ENCODE data around the gene ACSBG1.

ACSBG1 gene

DNA sequence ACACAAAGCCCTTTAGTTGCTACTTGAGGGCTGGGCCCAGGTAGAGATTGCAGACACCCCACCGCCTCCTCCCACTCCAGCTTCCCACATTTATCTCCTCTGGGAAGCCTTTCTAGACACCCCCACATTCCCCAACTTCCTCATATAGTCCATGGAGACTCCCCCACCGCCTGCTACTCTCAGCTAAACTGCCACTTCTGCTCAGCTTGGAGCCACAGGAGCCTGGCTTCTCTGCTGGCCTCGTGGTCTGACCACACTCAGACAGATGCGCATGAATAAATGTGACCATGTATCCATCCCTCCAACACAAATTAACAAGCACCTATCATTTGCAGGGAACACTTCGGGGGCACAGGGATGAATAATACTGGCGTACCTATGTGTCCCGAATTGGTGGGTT, 10.5 kb upstream of the ACSBG1 start:
- TF ChIP-seq, protein P1, sequence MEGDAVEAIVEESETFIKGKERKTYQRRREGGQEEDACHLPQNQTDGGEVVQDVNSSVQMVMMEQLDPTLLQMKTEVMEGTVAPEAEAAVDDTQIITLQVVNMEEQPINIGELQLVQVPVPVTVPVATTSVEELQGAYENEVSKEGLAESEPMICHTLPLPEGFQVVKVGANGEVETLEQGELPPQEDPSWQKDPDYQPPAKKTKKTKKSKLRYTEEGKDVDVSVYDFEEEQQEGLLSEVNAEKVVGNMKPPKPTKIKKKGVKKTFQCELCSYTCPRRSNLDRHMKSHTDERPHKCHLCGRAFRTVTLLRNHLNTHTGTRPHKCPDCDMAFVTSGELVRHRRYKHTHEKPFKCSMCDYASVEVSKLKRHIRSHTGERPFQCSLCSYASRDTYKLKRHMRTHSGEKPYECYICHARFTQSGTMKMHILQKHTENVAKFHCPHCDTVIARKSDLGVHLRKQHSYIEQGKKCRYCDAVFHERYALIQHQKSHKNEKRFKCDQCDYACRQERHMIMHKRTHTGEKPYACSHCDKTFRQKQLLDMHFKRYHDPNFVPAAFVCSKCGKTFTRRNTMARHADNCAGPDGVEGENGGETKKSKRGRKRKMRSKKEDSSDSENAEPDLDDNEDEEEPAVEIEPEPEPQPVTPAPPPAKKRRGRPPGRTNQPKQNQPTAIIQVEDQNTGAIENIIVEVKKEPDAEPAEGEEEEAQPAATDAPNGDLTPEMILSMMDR (IDR thresholded peaks at IDR 0.05; ENCODE audit: control insufficient read depth, insufficient read depth, low read depth, low read length, missing control alignments): no peak
- DNase-seq (ENCODE audit: low read depth): no peak
- H3K4me3 ChIP-seq (ENCODE audit: control insufficient read depth, low read depth, low read length): no peak overlapping the region

DNA sequence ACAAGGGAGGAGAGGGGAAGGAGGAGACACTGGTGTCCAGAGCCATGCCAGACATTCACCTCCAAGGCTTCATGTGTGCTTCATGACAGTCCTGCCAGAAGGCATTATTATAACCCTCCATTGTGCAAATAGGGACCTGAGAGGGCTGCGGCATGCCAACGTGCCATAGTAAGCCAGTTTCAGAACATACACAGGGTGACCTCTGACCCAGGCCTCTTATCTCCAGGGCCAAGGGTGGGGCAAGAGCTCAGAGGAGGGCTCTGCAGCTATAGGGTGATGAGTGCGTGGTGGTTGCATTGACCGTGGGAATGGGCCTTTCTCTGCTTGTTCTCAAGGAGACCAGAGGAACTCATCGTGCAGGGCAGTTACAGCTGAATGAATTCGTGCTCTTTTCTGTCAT, 9.7 kb upstream of the ACSBG1 start:
- TF ChIP-seq, protein P1 (IDR thresholded peaks at IDR 0.05; ENCODE audit: control insufficient read depth, insufficient read depth, low read depth, low read length, missing control alignments): no peak

DNA sequence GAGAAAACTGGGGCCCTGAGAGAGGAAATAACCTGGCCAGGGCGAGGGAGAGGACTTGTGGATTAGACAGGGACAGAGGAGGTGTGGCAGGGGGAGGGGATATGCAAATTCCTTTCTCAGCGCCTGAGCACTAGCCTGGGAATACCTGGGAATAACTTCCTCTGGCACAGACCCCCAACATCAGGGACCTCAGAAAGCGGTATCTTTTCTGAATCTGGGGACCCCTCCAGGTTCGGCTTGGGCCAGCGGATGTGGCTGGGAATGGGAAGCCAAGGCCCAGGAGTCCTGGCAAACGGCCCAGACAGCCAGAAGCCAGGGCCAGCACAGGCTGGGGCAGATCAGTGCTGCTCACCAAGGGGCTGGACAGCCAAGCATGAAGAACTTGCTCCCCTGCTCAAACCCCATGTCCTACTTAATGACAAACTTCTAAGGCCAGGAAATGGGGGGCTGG, 9.2 kb upstream of the ACSBG1 start:
- TF ChIP-seq, protein P1 (IDR thresholded peaks at IDR 0.05; ENCODE audit: control insufficient read depth, insufficient read depth, low read depth, low read length, missing control alignments): no peak
- no peak overlapping the region for H3K4me3 ChIP-seq (ENCODE audit: control insufficient read depth, low read depth, low read length)
- no peak for DNase-seq (ENCODE audit: low read depth)

More for the DNA sequence above, 9.7 kb upstream of the ACSBG1 start:
- no peak overlapping the region for H3K4me3 ChIP-seq (ENCODE audit: control insufficient read depth, low read depth, low read length)
- DNase-seq (ENCODE audit: low read depth): no peak

DNA sequence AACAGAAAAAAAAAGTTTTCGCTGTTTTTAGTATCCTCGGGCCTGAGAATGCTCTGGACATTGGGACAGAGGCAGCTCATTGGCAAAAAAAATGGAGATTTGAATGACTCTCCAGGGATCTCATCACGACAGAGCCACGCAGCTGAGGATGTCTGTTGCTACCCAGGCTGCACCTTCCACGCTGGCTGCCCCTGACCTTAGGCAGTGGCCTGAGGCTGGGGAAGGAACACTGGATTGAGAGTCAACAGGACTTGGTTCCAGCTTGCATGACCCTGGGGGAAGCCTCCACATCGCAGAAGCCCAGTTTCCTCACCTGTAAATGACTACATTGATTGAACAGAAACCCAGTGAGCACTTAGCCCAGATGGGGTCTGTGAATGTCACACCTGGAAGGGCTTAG, 8.7 kb upstream of the ACSBG1 start:
- DNase-seq (ENCODE audit: low read depth): no peak
- TF ChIP-seq, protein P1 (IDR thresholded peaks at IDR 0.05; ENCODE audit: control insufficient read depth, insufficient read depth, low read depth, low read length, missing control alignments): no peak
- H3K4me3 ChIP-seq (ENCODE audit: control insufficient read depth, low read depth, low read length): no peak overlapping the region

DNA sequence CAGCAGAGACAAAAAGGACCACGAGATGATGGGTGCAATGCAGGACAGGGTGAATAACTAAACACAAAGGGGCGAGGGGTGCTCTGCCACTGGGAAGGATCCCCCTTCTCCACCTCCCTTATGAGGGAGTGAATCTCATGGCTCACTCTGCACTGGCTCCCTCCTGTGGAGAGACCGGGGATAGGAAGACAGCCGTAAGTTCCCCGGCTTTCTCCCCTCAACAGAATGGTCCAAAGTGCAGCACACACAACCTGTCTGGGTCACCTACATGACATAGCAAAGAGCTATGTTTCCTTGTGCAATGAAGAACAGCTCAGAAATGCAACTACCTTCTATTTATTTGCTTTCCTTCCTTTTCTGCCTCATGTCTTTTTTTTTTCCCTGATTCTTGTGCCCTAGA, 7.8 kb upstream of the ACSBG1 start:
- TF ChIP-seq, protein P1 (IDR thresholded peaks at IDR 0.05; ENCODE audit: control insufficient read depth, insufficient read depth, low read depth, low read length, missing control alignments): peak; percentile 43
- H3K4me3 ChIP-seq (ENCODE audit: control insufficient read depth, low read depth, low read length): no peak overlapping the region
- DNase-seq (ENCODE audit: low read depth): no peak

GRCh38 chr15:78241017-78241416, 6.7 kb upstream of the ACSBG1 start:
- H3K4me3 ChIP-seq (ENCODE audit: control insufficient read depth, low read depth, low read length): no peak overlapping the region
- TF ChIP-seq, protein P1 (IDR thresholded peaks at IDR 0.05; ENCODE audit: control insufficient read depth, insufficient read depth, low read depth, low read length, missing control alignments): peak; percentile 89
- DNase-seq (ENCODE audit: low read depth): peak; percentile 8

GRCh38 chr15:78239811-78240210, 5.4 kb upstream of the ACSBG1 start:
- no peak for DNase-seq (ENCODE audit: low read depth)
- TF ChIP-seq, protein P1 (IDR thresholded peaks at IDR 0.05; ENCODE audit: control insufficient read depth, insufficient read depth, low read depth, low read length, missing control alignments): no peak
- H3K4me3 ChIP-seq (ENCODE audit: control insufficient read depth, low read depth, low read length): no peak overlapping the region

Measured in AG09309 (cell line).